HEK293 (cell line): ENCODE measurements around the gene SIRPA.

Experiments used
- CTCF ChIA-PET: fragments of 350-600 bp; formaldehyde crosslinking; extraction: SDS; loops from one replicate; lab custom pipeline; 2021; ENCODE audit warnings: antibody characterized with exemption; lab: Yijun Ruan, JAX
- POLR2A ChIA-PET: fragments of 300-600 bp; formaldehyde crosslinking; extraction: SDS; loops from one replicate; lab custom pipeline; 2020; ENCODE audit warnings: antibody characterized with exemption, inconsistent platforms; lab: Yijun Ruan, JAX
- H3K27ac ChIP-seq: fragments of 200-500 bp; sonication (Bioruptor generic); 2 replicates; pipeline ENCODE4 v1.5.1; 2014; ENCODE audit warnings: low read depth, low read length, control low read depth, inconsistent platforms; ENCODE audit errors: extremely low read depth
- H3K36me3 ChIP-seq, 2 experiments: fragments of 200-500 bp in 1 of 2; sonication (Bioruptor generic) in 1 of 2; 1 replicate in 1 of 2; 2 replicates in 1 of 2; pipeline ENCODE4 v1.5.1; 2014 to 2017; ENCODE audit warnings: inconsistent platforms in 2 of 2, low read length in 2 of 2; ENCODE audit not compliant: control insufficient read depth in 2 of 2, insufficient read depth in 1 of 2
- H3K4me1 ChIP-seq: fragments of 200-500 bp; sonication (Bioruptor generic); 2 replicates; pipeline ENCODE4 v1.5.1; 2014; ENCODE audit warnings: mild to moderate bottlenecking, low read length, inconsistent platforms; ENCODE audit not compliant: control insufficient read depth, insufficient read depth
- H3K4me3 ChIP-seq: 2 replicates; pipeline ENCODE4 v1.5.1; 2011; ENCODE audit warnings: low read depth, mild to moderate bottlenecking, control low read depth, low read length, moderate library complexity
- H3K9me3 ChIP-seq: fragments of 200-500 bp; sonication (Bioruptor generic); 2 replicates; pipeline ENCODE4 v1.5.1; 2014; ENCODE audit warnings: low read depth, low read length, inconsistent platforms; ENCODE audit not compliant: control insufficient read depth, insufficient read depth
- EGR2 ChIP-seq: fragments of 450-650 bp; formaldehyde crosslinking; IDR thresholded peaks from 2 replicates; pipeline ENCODE4 v1.5.1; 2016; ENCODE audit warnings: low read depth, missing biosample characterization, missing genetic modification characterization
- GLIS1 ChIP-seq: fragments of 450-650 bp; formaldehyde crosslinking; IDR thresholded peaks from 2 replicates; pipeline ENCODE4 v1.5.1; 2016; ENCODE audit warnings: missing biosample characterization, missing genetic modification characterization
- GLIS2 ChIP-seq: fragments of 450-650 bp; formaldehyde crosslinking; IDR thresholded peaks from 2 replicates; pipeline ENCODE4 v1.5.1; 2016; ENCODE audit warnings: missing biosample characterization, missing genetic modification characterization
- KLF17 ChIP-seq: fragments of 450-650 bp; formaldehyde crosslinking; IDR thresholded peaks from 2 replicates; pipeline ENCODE4 v1.5.1; 2016; ENCODE audit warnings: missing biosample characterization, missing genetic modification characterization
- KLF9 ChIP-seq: fragments of 450-650 bp; formaldehyde crosslinking; IDR thresholded peaks from 2 replicates; pipeline ENCODE4 v1.5.1; 2016; ENCODE audit warnings: missing biosample characterization, missing genetic modification characterization, low read depth
- SP2 ChIP-seq: fragments of 450-650 bp; formaldehyde crosslinking; IDR thresholded peaks from 2 replicates; pipeline ENCODE4 v1.5.1; 2016; ENCODE audit warnings: missing biosample characterization, missing genetic modification characterization
- ZBTB17 ChIP-seq: fragments of 450-650 bp; formaldehyde crosslinking; IDR thresholded peaks from 2 replicates; pipeline ENCODE4 v1.5.1; 2016; ENCODE audit warnings: missing biosample characterization, missing genetic modification characterization
- ZBTB20 ChIP-seq: fragments of 450-650 bp; formaldehyde crosslinking; IDR thresholded peaks from 2 replicates; pipeline ENCODE4 v1.5.1; 2016; ENCODE audit warnings: missing biosample characterization, missing genetic modification characterization
- ZFHX2 ChIP-seq: fragments of 450-650 bp; formaldehyde crosslinking; conservative IDR thresholded peaks from 2 replicates; pipeline ENCODE4 v1.5.1; 2016; ENCODE audit warnings: missing biosample characterization, missing genetic modification characterization
- ZNF335 ChIP-seq: fragments of 450-650 bp; formaldehyde crosslinking; conservative IDR thresholded peaks from 2 replicates; pipeline ENCODE4 v1.5.1; 2016; ENCODE audit warnings: missing biosample characterization, missing genetic modification characterization
- ZNF362 ChIP-seq: fragments of 450-650 bp; formaldehyde crosslinking; IDR thresholded peaks from 2 replicates; pipeline ENCODE4 v1.5.1; 2016; ENCODE audit warnings: missing biosample characterization, missing genetic modification characterization
- ZNF37A ChIP-seq: fragments of 450-650 bp; IDR thresholded peaks from 2 replicates; pipeline ENCODE4 v1.5.1; 2018; ENCODE audit warnings: missing biosample characterization, missing genetic modification characterization
- ZNF394 ChIP-seq: fragments of 450-650 bp; formaldehyde crosslinking; IDR thresholded peaks from 2 replicates; pipeline ENCODE4 v1.5.1; 2016; ENCODE audit warnings: missing biosample characterization, missing genetic modification characterization, mild to moderate bottlenecking, moderate library complexity, borderline replicate concordance
- ZNF398 ChIP-seq: fragments of 450-650 bp; formaldehyde crosslinking; IDR thresholded peaks from 2 replicates; pipeline ENCODE4 v1.5.1; 2017; ENCODE audit warnings: missing biosample characterization, missing genetic modification characterization
- ZNF404 ChIP-seq: fragments of 450-650 bp; formaldehyde crosslinking; IDR thresholded peaks from 2 replicates; pipeline ENCODE4 v1.5.1; 2017; ENCODE audit warnings: missing biosample characterization, missing genetic modification characterization
- ZNF596 ChIP-seq: fragments of 450-650 bp; IDR thresholded peaks from 2 replicates; pipeline ENCODE4 v1.5.0; 2018; ENCODE audit warnings: missing biosample characterization, mild to moderate bottlenecking, missing genetic modification characterization, moderate library complexity
- ZNF600 ChIP-seq: fragments of 450-650 bp; formaldehyde crosslinking; IDR thresholded peaks from 2 replicates; pipeline ENCODE4 v1.5.1; 2016; ENCODE audit warnings: missing biosample characterization, missing genetic modification characterization
- ZNF624 ChIP-seq: fragments of 450-650 bp; formaldehyde crosslinking; IDR thresholded peaks from 2 replicates; pipeline ENCODE4 v1.5.1; 2017; ENCODE audit warnings: missing biosample characterization, missing genetic modification characterization
- ZNF747 ChIP-seq: fragments of 450-650 bp; formaldehyde crosslinking; IDR thresholded peaks from 2 replicates; pipeline ENCODE4 v1.5.1; 2016; ENCODE audit warnings: missing biosample characterization, missing genetic modification characterization
- ZSCAN30 ChIP-seq: fragments of 450-650 bp; IDR thresholded peaks from 2 replicates; pipeline ENCODE4 v1.5.1; 2018; ENCODE audit warnings: missing biosample characterization, mild to moderate bottlenecking, missing genetic modification characterization, moderate library complexity
- ZXDB ChIP-seq: fragments of 450-650 bp; formaldehyde crosslinking; IDR thresholded peaks from 2 replicates; pipeline ENCODE4 v1.5.1; 2016; ENCODE audit warnings: missing biosample characterization, missing genetic modification characterization
- TF ChIP-seq, protein P1 (sequence below): fragments of 450-650 bp; formaldehyde crosslinking; optimal IDR thresholded peaks from 2 replicates; pipeline ENCODE3; 2016; ENCODE audit warnings: missing biosample characterization, mild to moderate bottlenecking, missing genetic modification characterization
- TF ChIP-seq, protein P2 (sequence below): fragments of 450-650 bp; formaldehyde crosslinking; IDR thresholded peaks from 2 replicates; pipeline ENCODE4 v1.5.1; 2016; ENCODE audit warnings: missing biosample characterization, missing genetic modification characterization

The SIRPA gene

DNA sequence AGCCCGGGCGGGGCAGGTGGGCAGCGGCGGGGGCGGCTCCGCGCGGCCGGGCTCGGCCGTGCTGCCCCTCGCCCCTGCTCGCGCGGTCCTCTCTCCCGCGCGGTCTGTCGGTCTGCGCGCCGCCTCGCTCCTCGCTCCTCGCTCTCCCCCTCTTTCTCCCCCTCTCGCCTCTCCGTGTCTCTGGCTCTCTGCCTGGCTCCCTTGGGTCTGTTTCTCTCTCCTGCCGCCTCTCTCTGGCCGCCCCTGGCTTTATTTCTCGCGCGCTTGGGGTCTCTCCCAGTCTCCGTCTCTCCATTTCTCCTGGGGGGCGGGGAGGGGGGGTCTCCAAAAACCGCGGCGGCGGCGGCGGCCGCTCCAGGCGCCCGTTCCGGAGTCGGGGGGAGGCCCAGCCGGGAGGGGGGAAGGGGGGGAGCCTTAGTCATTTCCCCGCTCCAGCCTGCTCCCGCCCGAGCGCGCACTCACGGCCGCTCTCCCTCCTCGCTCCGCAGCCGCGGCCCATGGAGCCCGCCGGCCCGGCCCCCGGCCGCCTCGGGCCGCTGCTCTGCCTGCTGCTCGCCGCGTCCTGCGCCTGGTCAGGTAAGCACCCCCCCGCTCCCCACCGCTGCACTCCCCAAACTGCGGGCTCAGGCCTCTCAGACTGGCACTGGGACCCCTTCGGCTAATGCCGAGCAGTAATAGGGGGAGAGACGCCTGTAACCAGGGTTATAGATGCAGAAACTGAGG is at the start of gene SIRPA:
SIRPA (plus strand) TSS at position 457 of the 723 bp plus-strand sequence; CDS start at position 498, 41 bp downstream.
- H3K4me1 ChIP-seq: peaks cover 16% of the 10 kb centered on the region
- ChIA-PET CTCF (no interaction called here), POLR2A (no interaction called here)
- H3K9me3 ChIP-seq: no peaks in the 10 kb centered on the region
- TF ChIP-seq SP2 (0 out of 2 replicates have a peak, but pooled peaks have one; percentile 13), ZNF335 (tag by site-specific recombination) (peak; percentile 97), ZSCAN30 (tag by site-specific recombination) (0 out of 2 replicates have a peak, but pooled peaks have one; percentile 17), EGR2 (tag by site-specific recombination) (peak; percentile 23; the same call in 1 of the 2 replicates), ZNF596 (peak; percentile 70), ZNF362 (tag by site-specific recombination) (no peak), KLF17 (0 out of 2 replicates have a peak, but pooled peaks have one; percentile 39), ZNF398 (peak; percentile 96), ZFHX2 (peak; percentile 28; the same call in 1 of the 2 replicates), ZNF624 (tag by site-specific recombination) (no peak), ZNF404 (tag by site-specific recombination) (no peak), KLF9 (tag by site-specific recombination) (0 out of 2 replicates have a peak, but pooled peaks have one; percentile 23), GLIS2 (tag by site-specific recombination) (peak; percentile 74), ZBTB20 (tag by site-specific recombination) (peak; percentile 19; the same call in 1 of the 2 replicates), ZXDB (tag by site-specific recombination) (peak; percentile 43; the same call in 1 of the 2 replicates), ZNF747 (tag by site-specific recombination) (no peak), ZNF600 (tag by site-specific recombination) (0 out of 2 replicates have a peak, but pooled peaks have one; percentile 17), GLIS1 (tag by site-specific recombination) (peak; percentile 43; the same call in 1 of the 2 replicates), ZBTB17 (tag by site-specific recombination) (peak; percentile 52; the same call in 1 of the 2 replicates), ZNF394 (tag by site-specific recombination) (no peak), ZNF37A (tag by site-specific recombination) (no peak)
- TF ChIP-seq, protein P1, sequence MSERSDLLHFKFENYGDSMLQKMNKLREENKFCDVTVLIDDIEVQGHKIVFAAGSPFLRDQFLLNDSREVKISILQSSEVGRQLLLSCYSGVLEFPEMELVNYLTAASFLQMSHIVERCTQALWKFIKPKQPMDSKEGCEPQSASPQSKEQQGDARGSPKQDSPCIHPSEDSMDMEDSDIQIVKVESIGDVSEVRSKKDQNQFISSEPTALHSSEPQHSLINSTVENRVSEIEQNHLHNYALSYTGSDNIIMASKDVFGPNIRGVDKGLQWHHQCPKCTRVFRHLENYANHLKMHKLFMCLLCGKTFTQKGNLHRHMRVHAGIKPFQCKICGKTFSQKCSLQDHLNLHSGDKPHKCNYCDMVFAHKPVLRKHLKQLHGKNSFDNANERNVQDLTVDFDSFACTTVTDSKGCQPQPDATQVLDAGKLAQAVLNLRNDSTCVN (tag by site-specific recombination): peak; percentile 67
- TF ChIP-seq, protein P2, sequence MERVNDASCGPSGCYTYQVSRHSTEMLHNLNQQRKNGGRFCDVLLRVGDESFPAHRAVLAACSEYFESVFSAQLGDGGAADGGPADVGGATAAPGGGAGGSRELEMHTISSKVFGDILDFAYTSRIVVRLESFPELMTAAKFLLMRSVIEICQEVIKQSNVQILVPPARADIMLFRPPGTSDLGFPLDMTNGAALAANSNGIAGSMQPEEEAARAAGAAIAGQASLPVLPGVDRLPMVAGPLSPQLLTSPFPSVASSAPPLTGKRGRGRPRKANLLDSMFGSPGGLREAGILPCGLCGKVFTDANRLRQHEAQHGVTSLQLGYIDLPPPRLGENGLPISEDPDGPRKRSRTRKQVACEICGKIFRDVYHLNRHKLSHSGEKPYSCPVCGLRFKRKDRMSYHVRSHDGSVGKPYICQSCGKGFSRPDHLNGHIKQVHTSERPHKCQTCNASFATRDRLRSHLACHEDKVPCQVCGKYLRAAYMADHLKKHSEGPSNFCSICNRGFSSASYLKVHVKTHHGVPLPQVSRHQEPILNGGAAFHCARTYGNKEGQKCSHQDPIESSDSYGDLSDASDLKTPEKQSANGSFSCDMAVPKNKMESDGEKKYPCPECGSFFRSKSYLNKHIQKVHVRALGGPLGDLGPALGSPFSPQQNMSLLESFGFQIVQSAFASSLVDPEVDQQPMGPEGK (tag by site-specific recombination): peak; percentile 50; the same call in 1 of the 2 replicates
- no peaks in the 10 kb centered on the region for H3K36me3 ChIP-seq
- peak within 1 kb of the TSS; percentile 56 for H3K4me3 ChIP-seq
- peak within 1 kb of the TSS; percentile 79; the same call in 1 of the 2 replicates for H3K27ac ChIP-seq
